Natural killer cell treated with Interleukin-12 subunit alpha and Interleukin-12 subunit beta and Interleukin-15 and Interleukin-18, amount 100 ng/mL, for 72 hours (primary cell): Measurements from ENCODE around the gene DNAH6. TPM values are rescaled to one million over a fixed set of nuclear protein-coding genes. Genes with fewer than 3 reads are reported as not detected.
A peak's percentile ranks its signal among the peaks of the same experiment; 100 is the strongest.

Experiments
- ATAC-seq, 2 donors: fragments of 150-1000 bp; cut with Tn5 transposase in 1 of 2; sonication (Bioruptor Pico), chemical (Tn5 transposase) in 1 of 2; 2 replicates each; pipeline ENCODE4 v1.10.0; 2021
- DNase-seq: peaks from one replicate; pipeline ENCODE4 v3.0.0; 2022; ENCODE audit warnings: low spot score
- H3K27ac Mint-ChIP-seq, 2 donors: 1 replicate in 1 of 2; 2 replicates in 1 of 2; pipeline ENCODE4 v1.8.0; 2022; ENCODE audit warnings: mixed read lengths in 2 of 2, mild to moderate bottlenecking in 1 of 2, moderate library complexity in 1 of 2
- H3K27me3 Mint-ChIP-seq, 2 donors: 1 replicate in 1 of 2; 2 replicates in 1 of 2; pipeline ENCODE4 v1.8.0; 2022; ENCODE audit warnings: mixed read lengths in 2 of 2
- H3K36me3 Mint-ChIP-seq: one replicate; pipeline ENCODE4 v1.8.0; 2022; ENCODE audit warnings: mixed read lengths
- H3K4me1 Mint-ChIP-seq, 2 donors: 1 replicate in 1 of 2; 2 replicates in 1 of 2; pipeline ENCODE4 v1.8.0; 2022; ENCODE audit warnings: low read depth in 2 of 2, mixed read lengths in 2 of 2, mild to moderate bottlenecking in 1 of 2
- H3K4me3 Mint-ChIP-seq: one replicate; pipeline ENCODE4 v1.8.0; 2022; ENCODE audit warnings: mixed read lengths
- H3K9me3 Mint-ChIP-seq: 2 replicates; pipeline ENCODE4 v1.8.0; 2022; ENCODE audit warnings: mixed read lengths
- total RNA-seq, 2 donors: library from RNA; stranded (reverse); gene quantifications; one replicate each; pipeline ENCODE4 v1.2.3, GENCODE V29; 2022

The DNAH6 gene
- total RNA-seq, 2 donors from 2014 or later, result 0.48 to 1.0 TPM

DNA sequence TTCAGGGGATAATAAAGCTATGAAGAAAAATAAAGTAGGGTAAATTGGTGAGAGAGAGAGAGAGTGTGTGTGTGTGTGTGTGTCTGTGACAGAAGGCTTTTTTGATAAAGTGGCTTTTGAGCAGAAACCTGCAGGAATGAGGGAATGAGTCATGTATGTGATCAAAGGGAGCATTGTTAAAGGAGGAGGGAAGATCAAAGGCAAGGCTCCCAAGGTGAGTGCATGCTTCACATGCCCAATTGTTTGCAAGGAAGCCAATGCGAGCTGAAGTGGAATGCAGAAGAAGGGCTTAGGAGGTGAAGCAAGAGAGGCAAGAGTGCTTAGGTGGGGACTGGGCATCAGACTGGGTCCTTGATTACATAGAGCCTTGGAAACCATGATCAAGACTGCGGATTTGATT is 96.8 kb downstream of the DNAH6 start:
- H3K27ac Mint-ChIP-seq, result no peak overlapping the region
- DNase-seq (no peak), ATAC-seq (no peak)
- no peak overlapping the region for H3K4me3 Mint-ChIP-seq
- no peaks in the 10 kb centered on the region for H3K9me3 Mint-ChIP-seq
- H3K4me1 Mint-ChIP-seq, result no peaks in the 10 kb centered on the region
- H3K27me3 Mint-ChIP-seq, result peaks cover 0 to 7% of the 10 kb centered on the region in 2 donors
- peaks cover 4% of the 10 kb centered on the region for H3K36me3 Mint-ChIP-seq

DNA sequence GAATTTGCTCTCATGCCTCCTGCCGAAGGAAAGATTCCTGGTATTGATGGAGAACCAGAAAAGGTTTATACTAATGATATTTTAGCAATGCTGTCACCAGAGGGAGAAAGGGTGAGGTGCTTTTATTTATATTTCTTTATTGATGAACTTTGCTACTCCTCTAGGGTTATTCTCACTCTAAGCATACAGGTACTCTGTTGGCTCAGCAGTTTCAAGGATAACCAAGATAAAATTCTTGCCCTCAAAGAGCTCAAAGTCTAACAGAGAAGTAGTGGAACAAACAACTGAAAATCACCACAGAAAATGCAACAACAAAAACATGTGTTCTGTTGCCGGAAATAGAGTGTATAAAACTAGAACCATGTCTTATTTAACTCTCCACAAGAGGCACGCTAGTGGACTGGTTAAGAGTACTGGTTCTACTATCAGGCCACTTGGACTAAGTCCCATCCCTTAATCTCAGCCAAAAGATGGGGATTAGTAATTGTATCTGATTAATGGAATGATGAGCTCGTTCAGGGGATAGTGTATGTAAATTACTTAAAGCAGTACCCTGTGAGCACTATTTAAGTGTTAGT is 103.6 kb downstream of the DNAH6 start:
- Mint-ChIP-seq H3K36me3 (no peaks in the 10 kb centered on the region), H3K27me3 (peaks cover 0 to 5% of the 10 kb centered on the region in 2 donors), H3K4me3 (no peak overlapping the region), H3K27ac (no peak overlapping the region), H3K4me1 (no peaks in the 10 kb centered on the region), H3K9me3 (no peaks in the 10 kb centered on the region)
- ATAC-seq (no peak), DNase-seq (no peak)

DNA sequence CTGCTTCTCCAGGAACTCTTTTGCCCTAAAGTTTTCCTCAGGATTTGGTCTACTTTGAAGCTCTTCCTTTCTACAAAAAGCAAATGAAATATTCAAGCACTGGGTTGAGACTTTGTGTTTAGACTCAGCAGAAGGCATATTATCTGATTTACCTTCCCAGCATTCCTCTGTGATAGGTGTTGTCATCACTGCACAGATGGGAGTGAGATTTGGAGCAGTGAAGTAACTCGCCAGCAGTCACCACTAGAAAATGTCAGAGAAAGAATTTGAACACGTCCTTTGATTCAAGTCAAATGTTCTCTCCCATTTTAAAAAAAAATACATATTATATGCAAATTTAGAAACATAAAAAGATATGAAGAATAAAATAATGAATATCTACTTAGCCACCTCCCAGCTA is 112.2 kb downstream of the DNAH6 start:
- Mint-ChIP-seq H3K9me3 (no peaks in the 10 kb centered on the region), H3K4me1 (peaks cover 13 to 16% of the 10 kb centered on the region in 2 donors), H3K27ac (no peak overlapping the region), H3K36me3 (no peaks in the 10 kb centered on the region), H3K27me3 (no peaks in the 10 kb centered on the region), H3K4me3 (no peak overlapping the region)
- DNase-seq, result no peak
- no peak for ATAC-seq

DNA sequence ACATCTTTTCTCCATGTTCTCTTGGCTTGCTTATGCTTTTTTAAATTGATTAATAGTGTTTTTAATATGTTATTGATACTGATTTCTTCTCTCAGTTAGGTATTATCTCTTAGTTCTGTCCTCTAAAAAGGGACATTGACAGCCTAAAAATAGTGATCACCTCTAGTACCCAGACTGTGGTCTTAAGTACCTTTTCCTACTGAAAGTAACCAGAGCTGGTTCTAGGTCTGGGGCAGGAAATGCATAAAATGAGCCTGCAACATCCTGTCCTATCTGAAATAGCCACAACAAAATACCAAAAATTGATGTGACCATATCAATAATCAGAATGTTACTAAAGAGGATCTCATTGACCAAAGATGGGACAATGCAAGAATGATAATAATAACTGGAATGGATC is 113.3 kb downstream of the DNAH6 start:
- H3K4me3 Mint-ChIP-seq, result no peak overlapping the region
- no peaks in the 10 kb centered on the region for H3K9me3 Mint-ChIP-seq
- DNase-seq, result no peak
- no peaks in the 10 kb centered on the region for H3K27me3 Mint-ChIP-seq
- no peak for ATAC-seq
- H3K27ac Mint-ChIP-seq, result no peak overlapping the region
- no peaks in the 10 kb centered on the region for H3K36me3 Mint-ChIP-seq
- H3K4me1 Mint-ChIP-seq, result peaks cover 13 to 19% of the 10 kb centered on the region in 2 donors

DNA sequence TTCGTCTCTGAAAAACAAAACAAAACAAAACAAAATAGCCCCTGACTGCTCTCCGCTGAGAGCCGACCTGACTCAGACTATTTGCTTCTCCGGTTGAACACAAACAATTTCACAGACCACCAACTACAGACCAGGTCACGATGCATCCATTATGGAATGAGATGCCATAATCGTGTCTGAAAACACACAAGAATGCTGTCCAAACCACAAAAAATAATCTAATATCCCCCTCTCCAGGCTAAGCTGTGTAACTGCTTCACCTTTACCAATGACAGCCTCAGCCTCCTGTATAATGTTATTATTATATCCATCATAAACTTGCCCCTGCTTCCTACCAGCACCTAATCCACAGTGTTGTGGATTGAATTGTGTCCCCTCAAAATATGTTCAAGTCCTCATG is 114.7 kb downstream of the DNAH6 start:
- H3K27me3 Mint-ChIP-seq, result no peaks in the 10 kb centered on the region
- H3K27ac Mint-ChIP-seq, result no peak overlapping the region
- no peak overlapping the region for H3K4me3 Mint-ChIP-seq
- H3K4me1 Mint-ChIP-seq, result peaks cover 13 to 19% of the 10 kb centered on the region in 2 donors
- H3K9me3 Mint-ChIP-seq, result no peaks in the 10 kb centered on the region
- no peak for DNase-seq
- no peaks in the 10 kb centered on the region for H3K36me3 Mint-ChIP-seq
- no peak for ATAC-seq

DNA sequence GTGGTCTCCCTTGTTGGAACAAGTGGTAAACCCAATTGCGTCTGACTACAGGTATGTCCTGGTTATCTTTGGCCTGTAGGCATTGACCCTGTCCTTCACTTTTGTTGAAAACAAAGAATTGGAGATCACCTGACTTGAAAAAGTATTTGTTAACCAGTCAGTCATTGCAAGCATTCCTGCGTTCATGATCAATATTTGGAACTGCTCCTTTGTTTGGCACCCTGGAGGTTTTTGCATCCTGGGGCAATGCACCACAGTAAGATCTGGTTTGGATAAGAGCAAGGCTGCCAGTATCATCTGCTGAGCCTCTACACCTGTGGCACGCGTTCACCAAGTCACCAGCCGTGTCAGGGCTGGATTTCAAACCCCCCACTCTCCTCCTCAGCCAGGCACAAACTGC is 115.7 kb downstream of the DNAH6 start:
- Mint-ChIP-seq H3K36me3 (no peaks in the 10 kb centered on the region), H3K4me1 (peaks cover 18 to 19% of the 10 kb centered on the region in 2 donors), H3K27ac (no peak overlapping the region), H3K4me3 (no peak overlapping the region), H3K9me3 (no peaks in the 10 kb centered on the region), H3K27me3 (no peaks in the 10 kb centered on the region)
- DNase-seq (no peak), ATAC-seq (no peak)

DNA sequence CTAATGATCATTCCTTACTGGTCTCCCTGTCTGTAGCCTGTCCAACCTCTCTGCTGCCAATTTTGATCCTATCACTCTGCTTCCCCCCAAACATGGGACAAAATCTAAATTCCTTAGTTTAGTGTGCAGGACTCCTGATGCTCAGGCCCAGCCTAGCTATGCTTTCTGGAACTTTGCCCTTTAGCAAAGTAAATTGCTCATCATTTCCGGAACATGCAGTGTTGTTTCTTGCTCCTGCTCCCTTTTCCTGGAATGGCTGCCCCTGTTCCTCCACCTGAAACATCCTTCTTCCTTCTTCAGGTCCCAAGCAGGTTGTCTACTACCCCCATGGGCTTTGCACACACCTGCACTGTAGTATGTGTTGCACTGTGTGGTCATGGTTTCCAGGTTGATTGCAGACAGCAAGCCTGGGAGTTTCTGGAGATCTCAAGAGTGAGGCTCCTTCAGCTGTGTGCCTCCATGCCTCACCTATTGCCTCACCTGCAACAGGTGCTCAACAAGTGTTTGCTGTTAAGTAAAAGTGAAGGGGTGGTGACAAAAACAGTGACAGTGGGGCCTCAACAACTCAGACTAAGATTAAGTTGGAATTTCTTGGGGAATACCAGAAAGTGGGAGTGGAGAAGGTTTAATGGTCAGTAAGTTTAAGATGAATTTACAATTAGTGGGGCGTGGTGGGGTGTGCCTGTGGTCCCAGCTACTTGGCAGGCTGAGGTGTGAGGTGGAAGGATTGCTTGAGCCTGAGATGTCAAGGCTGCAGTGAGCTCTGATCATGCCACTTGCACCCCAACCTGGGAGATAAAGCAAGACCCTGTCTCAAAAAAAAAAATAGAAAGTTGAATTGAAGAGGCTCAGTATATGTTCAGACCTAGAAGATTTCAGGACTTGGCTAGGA is 120.0 kb downstream of the DNAH6 start:
- DNase-seq (no peak), ATAC-seq (no peak)
- no peak overlapping the region for H3K27ac Mint-ChIP-seq
- no peak overlapping the region for H3K4me3 Mint-ChIP-seq
- peaks cover 16 to 19% of the 10 kb centered on the region in 2 donors for H3K4me1 Mint-ChIP-seq
- H3K27me3 Mint-ChIP-seq, result no peaks in the 10 kb centered on the region
- H3K36me3 Mint-ChIP-seq, result no peaks in the 10 kb centered on the region
- H3K9me3 Mint-ChIP-seq, result no peaks in the 10 kb centered on the region

DNA sequence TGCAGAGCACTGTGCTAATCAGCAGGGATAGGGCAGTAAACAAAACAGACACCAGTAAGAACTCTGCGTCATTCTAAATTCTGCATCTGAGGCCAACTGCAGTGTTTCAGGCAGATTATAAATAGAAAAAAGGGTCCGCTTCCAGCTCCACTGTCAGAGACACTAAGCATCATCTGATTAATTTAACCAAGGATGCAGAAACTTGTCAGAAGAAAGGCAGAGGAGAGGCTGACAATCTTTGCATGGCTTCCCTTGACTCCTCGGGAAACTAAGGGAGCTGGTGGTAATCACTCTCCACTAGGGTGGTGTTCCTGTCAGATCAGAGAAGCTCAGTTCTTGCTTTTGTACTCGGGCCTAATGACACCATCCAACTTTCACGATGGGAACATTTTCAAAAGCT is 123.5 kb downstream of the DNAH6 start:
- Mint-ChIP-seq H3K4me3 (no peak overlapping the region), H3K27me3 (no peaks in the 10 kb centered on the region), H3K27ac (no peak overlapping the region), H3K4me1 (peaks cover 0 to 5% of the 10 kb centered on the region in 2 donors), H3K9me3 (no peaks in the 10 kb centered on the region), H3K36me3 (peaks cover 7% of the 10 kb centered on the region)
- ATAC-seq (no peak), DNase-seq (no peak)

DNA sequence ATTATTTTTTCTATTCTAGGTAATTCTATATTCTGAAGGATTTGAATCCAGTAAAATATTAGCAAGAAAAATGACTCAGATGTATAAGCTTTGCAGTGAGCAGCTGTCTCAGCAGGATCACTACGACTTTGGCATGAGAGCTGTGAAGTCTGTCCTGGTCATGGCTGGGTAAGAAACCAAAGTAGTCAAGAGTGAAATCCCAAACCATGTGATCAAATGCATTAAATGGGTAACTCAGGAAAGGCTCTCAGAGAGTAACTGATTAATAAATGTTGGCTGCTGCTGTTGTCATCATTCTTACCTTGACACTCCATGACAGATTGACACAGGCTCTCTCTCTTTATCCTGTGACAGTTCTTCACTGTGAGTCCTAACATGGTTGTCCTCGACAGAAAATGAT is 124.1 kb downstream of the DNAH6 start:
- Mint-ChIP-seq H3K4me1 (peaks cover 0 to 5% of the 10 kb centered on the region in 2 donors), H3K27me3 (no peaks in the 10 kb centered on the region), H3K27ac (no peak overlapping the region), H3K9me3 (no peaks in the 10 kb centered on the region), H3K4me3 (no peak overlapping the region), H3K36me3 (peaks cover 7% of the 10 kb centered on the region)
- no peak for ATAC-seq
- no peak for DNase-seq

DNA sequence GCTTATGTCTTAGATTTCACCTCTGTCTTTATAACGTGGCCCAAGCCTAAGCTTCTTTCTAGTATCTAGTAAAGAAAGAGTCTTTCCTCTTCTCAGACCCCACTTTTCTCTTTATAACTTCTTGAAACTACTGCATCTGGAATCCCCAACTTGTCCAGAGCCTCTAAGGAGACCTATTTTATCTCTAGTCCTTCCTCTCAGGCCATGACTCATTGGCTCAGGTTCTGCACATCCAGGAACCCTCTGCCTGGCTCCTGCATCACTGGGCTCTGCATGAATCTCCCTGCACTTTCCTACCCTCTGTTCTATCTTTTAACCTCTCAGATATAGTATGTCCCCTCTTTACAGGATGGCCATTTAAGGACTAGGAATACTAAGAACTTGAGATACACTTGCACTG is 124.7 kb downstream of the DNAH6 start:
- Mint-ChIP-seq H3K36me3 (peaks cover 7% of the 10 kb centered on the region), H3K27ac (no peak overlapping the region), H3K4me1 (peaks cover 0 to 5% of the 10 kb centered on the region in 2 donors), H3K9me3 (no peaks in the 10 kb centered on the region), H3K4me3 (no peak overlapping the region), H3K27me3 (no peaks in the 10 kb centered on the region)
- DNase-seq (no peak), ATAC-seq (peak in 1 of 2 donors; percentile 32)

DNA sequence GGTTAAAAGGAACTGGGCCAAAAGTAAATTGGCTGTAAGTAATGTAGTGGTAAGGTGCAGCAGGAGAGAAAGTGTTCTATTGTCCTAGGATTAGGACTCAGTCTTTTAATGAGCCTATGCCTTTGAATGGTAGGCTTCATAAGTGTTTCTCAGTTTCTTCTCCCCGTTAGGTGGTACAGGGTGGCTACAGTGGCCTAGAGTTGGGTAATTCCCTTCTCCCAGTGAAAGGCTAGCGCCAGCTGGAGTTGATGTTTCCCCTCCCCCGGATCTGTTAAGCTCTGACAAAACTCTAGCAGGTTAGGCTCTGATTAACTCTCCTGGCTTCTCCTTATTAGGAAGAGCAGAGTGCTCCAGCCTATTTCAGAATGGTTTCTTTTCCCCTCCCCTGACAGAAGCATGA is 127.7 kb downstream of the DNAH6 start:
- DNase-seq, result no peak
- ATAC-seq, result no peak
- Mint-ChIP-seq H3K4me3 (no peak overlapping the region), H3K27me3 (no peaks in the 10 kb centered on the region), H3K27ac (no peak overlapping the region), H3K9me3 (no peaks in the 10 kb centered on the region), H3K36me3 (peaks cover 7% of the 10 kb centered on the region), H3K4me1 (no peaks in the 10 kb centered on the region)

DNA sequence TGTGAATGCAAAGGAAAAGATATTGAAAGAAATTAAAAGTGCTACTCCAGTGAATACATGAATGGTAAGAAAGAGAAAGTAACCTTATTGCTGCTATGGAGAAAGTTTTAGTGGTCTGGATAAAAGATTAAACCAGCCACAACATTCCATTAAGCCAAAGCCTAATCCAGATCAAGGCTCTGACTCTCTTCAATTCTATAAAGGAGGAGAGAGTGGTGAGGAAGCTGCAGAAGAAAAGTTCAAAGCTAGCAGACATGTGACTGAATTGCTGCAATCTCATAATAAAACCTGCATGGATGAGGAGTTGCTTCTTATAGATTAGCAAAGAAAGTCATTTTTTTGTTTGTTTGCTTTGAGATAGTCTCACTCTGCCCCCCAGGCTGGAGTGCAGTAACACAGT is 130.2 kb downstream of the DNAH6 start:
- H3K9me3 Mint-ChIP-seq, result no peaks in the 10 kb centered on the region
- ATAC-seq (no peak), DNase-seq (no peak)
- H3K4me1 Mint-ChIP-seq, result peaks cover 19 to 20% of the 10 kb centered on the region in 2 donors
- no peak overlapping the region for H3K4me3 Mint-ChIP-seq
- no peaks in the 10 kb centered on the region for H3K27me3 Mint-ChIP-seq
- H3K36me3 Mint-ChIP-seq, result peaks cover 7% of the 10 kb centered on the region
- H3K27ac Mint-ChIP-seq, result no peak overlapping the region

DNA sequence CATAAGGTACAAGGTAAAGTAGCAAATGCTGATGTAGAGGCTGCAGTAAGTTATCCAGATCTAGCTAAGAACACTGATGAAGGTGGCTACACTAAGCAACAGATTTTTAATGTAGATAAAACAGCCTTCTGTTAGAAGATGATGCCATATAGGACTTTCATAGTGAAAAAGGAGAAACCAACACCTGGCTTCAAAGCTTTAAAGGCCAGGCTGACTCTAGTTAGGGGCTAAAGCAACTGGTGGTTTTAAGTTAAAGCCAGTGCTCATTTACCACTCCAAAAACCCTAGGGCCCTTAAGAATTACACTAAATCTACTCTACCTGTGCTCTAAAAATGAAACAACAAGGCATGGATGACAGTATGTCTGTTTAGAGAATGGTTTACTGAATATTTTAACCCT is 131.0 kb downstream of the DNAH6 start:
- Mint-ChIP-seq H3K4me3 (no peak overlapping the region), H3K4me1 (peaks cover 19 to 21% of the 10 kb centered on the region in 2 donors), H3K27ac (no peak overlapping the region), H3K9me3 (no peaks in the 10 kb centered on the region), H3K27me3 (no peaks in the 10 kb centered on the region), H3K36me3 (peaks cover 7% of the 10 kb centered on the region)
- DNase-seq, result no peak
- ATAC-seq, result no peak

DNA sequence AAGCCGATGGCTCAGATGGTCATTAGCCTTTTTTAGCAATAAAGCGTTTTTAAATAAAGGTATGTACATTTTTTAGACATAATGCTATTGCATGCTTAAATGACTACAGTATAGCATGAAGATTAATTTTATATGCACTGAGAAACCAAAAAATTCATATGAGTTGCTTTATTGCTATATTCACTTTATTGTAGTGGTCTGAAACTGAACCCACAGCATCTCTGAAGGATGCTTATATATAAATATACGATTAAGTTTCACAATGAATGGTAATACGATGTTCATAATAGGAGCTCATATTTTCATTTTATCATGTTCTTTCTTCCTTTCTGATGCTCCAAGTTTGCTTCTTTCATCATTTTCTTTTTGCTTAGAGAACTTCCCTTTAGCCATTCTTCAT is 132.8 kb downstream of the DNAH6 start:
- ATAC-seq (no peak), DNase-seq (no peak)
- Mint-ChIP-seq H3K36me3 (peaks cover 9% of the 10 kb centered on the region), H3K4me3 (no peak overlapping the region), H3K27me3 (no peaks in the 10 kb centered on the region), H3K4me1 (peaks cover 36 to 37% of the 10 kb centered on the region in 2 donors), H3K9me3 (no peaks in the 10 kb centered on the region), H3K27ac (no peak overlapping the region)
